Retina (tissue), 1 donor: ENCODE results near the gene TBC1D32.
"Not testable (repeated sequence)": the region's sequence is repeated elsewhere in the genome, so short reads cannot be mapped to it uniquely, and the experiment has no call there.

Experiments
- DNase-seq: peaks from one replicate; pipeline ENCODE4 v3.0.0-alpha.2; 2016

TBC1D32 gene

DNA sequence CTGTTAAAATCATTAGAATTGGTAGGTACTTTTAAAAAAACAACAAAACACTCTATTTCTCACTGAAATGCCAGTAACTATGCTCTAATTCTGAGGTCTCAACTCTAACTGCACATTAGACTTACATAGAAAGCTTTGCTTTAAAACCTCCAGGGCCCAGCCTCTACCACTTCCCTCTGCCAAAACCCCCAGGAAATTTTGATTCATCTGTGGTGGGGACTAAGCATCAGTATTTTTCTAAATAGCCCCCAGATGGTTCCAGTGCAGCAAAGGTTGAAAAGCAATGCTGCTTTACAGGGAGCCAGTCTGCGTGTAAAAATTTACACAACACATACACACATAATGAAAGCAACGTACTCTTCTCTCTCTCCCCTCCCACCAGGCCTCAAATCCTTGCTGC, 3.8 kb downstream of the TBC1D32 start:
- no peak for DNase-seq

DNA sequence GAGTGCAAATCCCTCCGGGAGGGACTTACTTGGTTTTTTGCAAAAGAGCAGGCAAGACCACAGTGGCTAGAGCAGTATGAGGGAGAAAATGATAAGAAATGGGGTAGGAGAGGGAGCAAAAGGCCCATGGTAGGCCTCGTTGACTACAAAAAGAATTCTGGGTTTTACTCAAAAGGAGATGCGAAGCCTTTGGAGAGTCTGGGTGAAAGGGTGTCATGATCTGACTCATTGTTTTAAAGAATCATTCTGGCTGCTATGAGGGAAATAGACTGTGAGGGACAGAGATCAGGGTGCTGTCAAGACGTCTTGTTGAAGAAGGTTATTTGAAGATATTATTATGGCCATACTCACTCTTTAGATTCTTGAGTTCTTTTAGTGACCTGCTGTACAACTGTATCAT, 13.0 kb downstream of the TBC1D32 start:
- no peak for DNase-seq

GRCh38 chr6:121319603-121320002, 14.7 kb downstream of the TBC1D32 start:
- DNase-seq = no peak

GRCh38 chr6:121319112-121319553, 15.1 kb downstream of the TBC1D32 start:
- peak; percentile 23 for DNase-seq

- no peak for DNase-seq
Observed at GRCh38 chr6:121314381-121315112, 19.7 kb downstream of the TBC1D32 start.

- DNase-seq = not testable (repeated sequence)
Observed at GRCh38 chr6:121311814-121312213, 22.5 kb downstream of the TBC1D32 start.

DNA sequence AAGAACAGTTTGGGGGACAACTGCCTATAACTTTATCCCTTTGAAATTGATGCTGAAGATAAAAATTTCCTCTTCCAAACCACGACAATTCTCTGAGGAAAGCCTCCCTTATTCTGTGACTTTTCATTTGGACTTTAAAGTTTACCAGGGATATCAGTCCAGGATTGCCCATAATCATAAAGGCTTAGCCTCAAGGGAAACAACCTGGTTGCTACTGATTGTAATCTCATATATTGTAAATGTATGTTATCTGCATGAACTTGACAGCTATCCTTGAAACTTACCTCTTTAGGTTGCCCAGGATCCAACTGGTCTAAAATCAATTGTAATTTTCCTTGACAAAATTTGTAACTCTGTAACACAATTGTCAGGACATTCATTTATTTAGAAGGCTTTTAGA, 23.8 kb downstream of the TBC1D32 start:
- DNase-seq = no peak

GRCh38 chr6:121309768-121310469, 24.4 kb downstream of the TBC1D32 start:
- DNase-seq = no peak

GRCh38 chr6:121305957-121306607, 28.2 kb downstream of the TBC1D32 start:
- no peak for DNase-seq

GRCh38 chr6:121302882-121303281, 31.4 kb downstream of the TBC1D32 start:
- no peak for DNase-seq

DNA sequence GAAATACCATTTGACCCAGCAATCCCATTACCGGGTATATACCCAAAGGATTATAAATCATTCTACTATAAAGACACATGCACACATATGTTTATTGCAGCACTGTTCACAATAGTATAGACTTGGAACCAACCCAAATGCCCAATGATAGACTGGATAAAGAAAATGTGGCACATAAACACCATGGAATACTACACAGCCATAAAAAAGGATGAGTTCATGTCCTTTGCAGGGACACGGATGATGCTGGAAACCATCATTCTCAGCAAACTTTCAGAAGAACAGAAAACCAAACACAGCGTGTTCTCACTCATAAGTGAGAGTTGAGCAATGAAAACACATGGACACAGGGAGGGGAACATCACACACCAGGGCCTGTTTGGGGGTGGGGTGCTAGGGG, 33.1 kb downstream of the TBC1D32 start:
- DNase-seq = not testable (repeated sequence)

GRCh38 chr6:121297694-121298093, 36.6 kb downstream of the TBC1D32 start:
- no peak for DNase-seq

- no peak for DNase-seq
Observed at GRCh38 chr6:121285041-121285440, 49.2 kb downstream of the TBC1D32 start.

GRCh38 chr6:121274666-121275295, 59.5 kb downstream of the TBC1D32 start:
- DNase-seq = no peak

DNA sequence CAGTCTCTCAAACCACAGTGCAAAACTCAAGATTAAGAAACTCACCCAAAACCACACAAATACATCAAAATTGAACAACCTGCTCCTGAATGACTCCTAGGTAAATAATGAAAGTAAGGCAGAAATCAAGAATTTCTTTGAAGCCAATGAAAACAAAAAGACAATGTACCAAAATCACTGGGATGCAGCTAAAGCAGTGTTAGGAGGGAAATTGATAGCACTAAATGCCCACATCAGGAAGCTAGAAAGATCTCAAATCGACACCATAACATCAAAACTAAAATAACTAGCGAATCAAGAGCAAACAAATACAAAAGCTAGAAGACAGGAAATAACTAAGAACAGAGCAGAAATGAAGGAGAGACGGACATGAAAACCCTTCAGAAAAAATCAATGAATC, 70.5 kb downstream of the TBC1D32 start:
- DNase-seq = no peak

GRCh38 chr6:121260651-121261102, 73.6 kb downstream of the TBC1D32 start:
- no peak for DNase-seq

- DNase-seq = no peak
Observed at GRCh38 chr6:121247386-121247785, 86.9 kb downstream of the TBC1D32 start.

DNA sequence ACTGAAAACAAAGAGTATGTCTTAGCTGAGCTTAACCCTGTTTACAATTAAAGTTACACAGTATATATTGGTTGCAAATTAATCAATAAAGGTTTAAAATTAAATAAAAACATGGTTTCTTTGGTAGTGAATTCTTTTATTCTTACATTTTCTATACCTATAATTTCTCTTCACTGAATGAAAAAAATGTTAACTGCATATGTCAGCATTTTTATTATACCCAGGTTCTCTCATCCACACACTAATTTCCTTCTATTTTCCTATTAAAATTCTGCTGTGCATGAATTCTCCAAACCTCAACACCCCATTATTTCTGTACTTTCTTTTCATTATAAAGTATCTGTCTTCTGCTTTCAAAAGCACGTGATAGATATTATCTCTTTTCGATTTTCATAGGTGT, 91.9 kb downstream of the TBC1D32 start:
- no peak for DNase-seq

DNA sequence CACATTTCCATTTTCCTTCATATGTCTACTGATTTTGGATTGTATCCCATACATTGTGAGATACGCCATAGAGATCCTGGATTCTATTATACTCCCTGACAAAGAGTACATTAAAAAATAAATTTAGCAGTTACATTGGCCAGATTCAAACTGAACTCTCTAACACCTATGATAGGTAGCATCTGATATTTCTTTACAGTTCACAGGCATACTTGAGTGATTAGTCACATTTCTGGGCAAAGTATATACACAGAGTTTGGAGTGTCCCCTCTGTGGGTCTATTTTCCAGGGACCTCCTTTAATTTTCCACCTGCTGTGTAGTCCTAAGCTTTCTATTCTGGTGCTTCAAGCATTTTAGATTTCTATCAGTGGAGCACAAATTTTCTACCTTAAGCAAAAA, 96.4 kb downstream of the TBC1D32 start:
- no peak for DNase-seq

DNA sequence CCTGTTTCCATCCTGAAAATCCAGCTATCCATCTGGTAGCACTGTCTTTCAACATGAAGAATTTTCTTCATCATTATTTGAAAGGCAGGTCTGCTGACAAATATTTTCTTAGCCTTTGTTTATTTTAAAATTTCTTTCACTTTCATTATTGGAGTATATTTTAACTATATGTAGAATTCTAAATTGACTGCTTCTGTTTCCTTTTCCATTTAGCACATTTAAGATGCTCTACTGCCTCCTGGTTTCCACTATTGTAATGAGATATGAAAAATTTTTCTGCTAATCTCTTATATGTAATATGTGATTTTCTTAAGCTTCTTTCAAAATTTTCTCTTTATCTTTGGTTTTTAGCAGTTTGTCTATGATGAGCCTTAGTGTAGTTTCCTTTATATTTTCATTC, 97.3 kb downstream of the TBC1D32 start:
- DNase-seq = no peak

DNA sequence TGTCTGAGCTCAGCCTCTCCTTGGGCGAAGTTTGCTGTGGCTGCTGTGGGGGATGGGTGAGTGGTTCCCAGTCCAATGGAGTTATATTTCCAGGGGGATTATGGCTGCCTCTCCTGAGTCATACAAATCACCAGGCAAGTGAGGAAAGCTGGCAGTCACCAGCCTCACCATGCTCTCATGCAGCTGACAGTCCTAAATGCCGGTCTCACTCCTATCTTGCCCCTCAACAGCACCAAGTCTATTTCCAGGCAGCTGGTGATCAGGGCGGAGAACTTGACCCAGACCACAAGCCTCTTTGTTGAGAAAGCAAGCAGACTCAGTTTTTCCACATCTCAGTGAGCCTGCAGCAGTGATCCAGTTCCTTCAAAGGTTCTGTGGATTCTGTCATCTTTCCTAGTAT, 98.9 kb downstream of the TBC1D32 start:
- no peak for DNase-seq

GRCh38 chr6:121223930-121224329, 110.3 kb downstream of the TBC1D32 start:
- peak; percentile 3 for DNase-seq

- DNase-seq = no peak
Observed at GRCh38 chr6:121223212-121223611, 111.1 kb downstream of the TBC1D32 start.
